ENCODE data around the gene SNX1. TPM values are rescaled to one million over a fixed set of nuclear protein-coding genes. Genes with fewer than 3 reads are reported as not detected.

SNX1 gene
- polyA plus RNA-seq, 1 donor from 2014 or later, result 44.7 TPM

GRCh38 chr15:64151727-64152506 lies 56.1 kb downstream of the SNX1 start, which contains the start of gene SNX22:
Gene SNX22 (plus strand): TSS chr15:64151731. CDS start chr15:64151776, 45 bp downstream.
- Histone ChIP-seq H4K20me1 (ENCODE audit: insufficient read depth) (no peaks in the 10 kb centered on the region), H3K36me3 (ENCODE audit: insufficient read depth, low read length) (no peaks in the 10 kb centered on the region), H3K4me3 (ENCODE audit: low read length) (peak within 1 kb of the TSS; percentile 64), H3K9ac (ENCODE audit: low read length) (peak within 1 kb of the TSS; percentile 31), H3K79me2 (replicated peaks; ENCODE audit: insufficient read depth, low read length) (no peaks in the 10 kb centered on the region), H3K4me2 (ENCODE audit: low read length) (no peak within 1 kb of the TSS), H2AFZ (ENCODE audit: low read depth, low read length) (no peak within 1 kb of the TSS), H3K9me2 (ENCODE audit: insufficient read depth, low read length) (no peaks in the 10 kb centered on the region), H3K27ac (ENCODE audit: low read length) (no peak within 1 kb of the TSS), H3K27me3 (ENCODE audit: insufficient read depth, low read depth, low read length) (peaks cover 23% of the 10 kb centered on the region), H3K9me3 (ENCODE audit: low read length) (no peaks in the 10 kb centered on the region), H3F3A (ENCODE audit: insufficient read depth, low read length, poor library complexity, severe bottlenecking) (no peaks in the 10 kb centered on the region)
- no peak for TF ChIP-seq MXI1 (conservative IDR thresholded peaks at IDR 0.05; ENCODE audit: poor library complexity, severe bottlenecking)
- TF ChIP-seq EZH2 (IDR thresholded peaks at IDR 0.05; ENCODE audit: borderline replicate concordance, insufficient read depth, low read length, poor library complexity, severe bottlenecking), result peak; percentile 45

GRCh38 chr15:64152507-64153387 lies 57.0 kb downstream of the SNX1 start:
- Histone ChIP-seq H4K20me1 (ENCODE audit: insufficient read depth) (no peaks in the 10 kb centered on the region), H3K79me2 (replicated peaks; ENCODE audit: insufficient read depth, low read length) (no peaks in the 10 kb centered on the region), H3K4me3 (ENCODE audit: low read length) (peak overlapping the region; percentile 64), H3K27ac (ENCODE audit: low read length) (no peak overlapping the region), H3K9me2 (ENCODE audit: insufficient read depth, low read length) (no peaks in the 10 kb centered on the region), H3K9me3 (ENCODE audit: low read length) (no peaks in the 10 kb centered on the region), H3F3A (ENCODE audit: insufficient read depth, low read length, poor library complexity, severe bottlenecking) (no peaks in the 10 kb centered on the region), H3K4me2 (ENCODE audit: low read length) (no peak overlapping the region), H3K9ac (ENCODE audit: low read length) (peak overlapping the region; percentile 12), H3K36me3 (ENCODE audit: insufficient read depth, low read length) (no peaks in the 10 kb centered on the region), H3K27me3 (ENCODE audit: insufficient read depth, low read depth, low read length) (peaks cover 23% of the 10 kb centered on the region), H2AFZ (ENCODE audit: low read depth, low read length) (no peak overlapping the region)
- no peak for TF ChIP-seq SMC3 (conservative IDR thresholded peaks at IDR 0.05; ENCODE audit: poor library complexity)
- no peak for TF ChIP-seq RAD21 (conservative IDR thresholded peaks at IDR 0.05)
- TF ChIP-seq CTCF (IDR thresholded peaks at IDR 0.05; ENCODE audit: poor library complexity, severe bottlenecking), result no peak
- TF ChIP-seq EZH2 (IDR thresholded peaks at IDR 0.05; ENCODE audit: borderline replicate concordance, insufficient read depth, low read length, poor library complexity, severe bottlenecking), result no peak
- no peak for TF ChIP-seq TAF1 (IDR thresholded peaks at IDR 0.05; ENCODE audit: low read depth)

- no peaks in the 10 kb centered on the region for H3K36me3 ChIP-seq (ENCODE audit: insufficient read depth, low read length)
- H4K20me1 ChIP-seq (ENCODE audit: insufficient read depth), result no peaks in the 10 kb centered on the region
- peak overlapping the region; percentile 12 for H3K9ac ChIP-seq (ENCODE audit: low read length)
- H3K27ac ChIP-seq (ENCODE audit: low read length), result no peak overlapping the region
- H3K79me2 ChIP-seq (replicated peaks; ENCODE audit: insufficient read depth, low read length), result no peaks in the 10 kb centered on the region
- no peak overlapping the region for H2AFZ ChIP-seq (ENCODE audit: low read depth, low read length)
- H3K4me2 ChIP-seq (ENCODE audit: low read length), result no peak overlapping the region
- no peaks in the 10 kb centered on the region for H3K9me3 ChIP-seq (ENCODE audit: low read length)
- peak overlapping the region; percentile 64 for H3K4me3 ChIP-seq (ENCODE audit: low read length)
- no peaks in the 10 kb centered on the region for H3K9me2 ChIP-seq (ENCODE audit: insufficient read depth, low read length)
- TF ChIP-seq REST (IDR thresholded peaks at IDR 0.05; ENCODE audit: borderline replicate concordance), result no peak
- no peak for TF ChIP-seq EZH2 (IDR thresholded peaks at IDR 0.05; ENCODE audit: borderline replicate concordance, insufficient read depth, low read length, poor library complexity, severe bottlenecking)
- TF ChIP-seq EP300 (conservative IDR thresholded peaks at IDR 0.05; ENCODE audit: poor library complexity, severe bottlenecking), result no peak
- TF ChIP-seq POLR2AphosphoS5 (IDR thresholded peaks at IDR 0.05), result peak; percentile 47
- no peak for TF ChIP-seq TAF1 (IDR thresholded peaks at IDR 0.05; ENCODE audit: low read depth)
- peak; percentile 93 for TF ChIP-seq CTCF (IDR thresholded peaks at IDR 0.05; ENCODE audit: poor library complexity, severe bottlenecking)
- peak; percentile 70 for TF ChIP-seq SMC3 (conservative IDR thresholded peaks at IDR 0.05; ENCODE audit: poor library complexity)
- no peak for TF ChIP-seq MXI1 (conservative IDR thresholded peaks at IDR 0.05; ENCODE audit: poor library complexity, severe bottlenecking)
- TF ChIP-seq RAD21 (conservative IDR thresholded peaks at IDR 0.05), result peak; percentile 74
- H3K27me3 ChIP-seq (ENCODE audit: insufficient read depth, low read depth, low read length), result peaks cover 23% of the 10 kb centered on the region
- H3F3A ChIP-seq (ENCODE audit: insufficient read depth, low read length, poor library complexity, severe bottlenecking), result no peaks in the 10 kb centered on the region
These were observed 57.9 kb downstream of the SNX1 start for GRCh38 chr15:64153480-64154367.
